HepG2 (cell line): Measurements from ENCODE around the gene TMEM253. TPM values are rescaled to one million over a fixed set of nuclear protein-coding genes. Genes with fewer than 3 reads are reported as not detected.

Experiments
- ATAC-seq: fragments of 200-7000 bp; cut with Tn5 transposase; 3 replicates; pipeline ENCODE4 v1.9.1; 2020; ENCODE audit warnings: mild to moderate bottlenecking, moderate library complexity
- BruUV-seq: library from RNA; stranded (reverse); fragments of 400-500 nt; replicated peaks from 2 replicates; lab custom pipeline; 2021; lab: Mats Ljungman, UMichigan
- CTCF ChIA-PET: fragments of 300-600 bp; formaldehyde crosslinking; extraction: SDS; loops from one replicate; lab custom pipeline; 2021; ENCODE audit warnings: low total read pairs, inconsistent platforms, low intra/inter-chr PET ratio; lab: Yijun Ruan, JAX
- POLR2A ChIA-PET: fragments of 350-600 bp; sonication (Branson Sonifier 250); formaldehyde crosslinking; loops from one replicate; lab custom pipeline; 2020; ENCODE audit warnings: antibody characterized with exemption, inconsistent platforms; lab: Yijun Ruan, JAX
- DNase-seq: peaks from one replicate; pipeline ENCODE4 v3.0.0-alpha.2; 2015; ENCODE audit warnings: low spot score
- FAIRE-seq: peaks from 3 replicates; lab custom pipeline; 2011; peaks lifted over from hg19 to GRCh38; lab: Jason Lieb, UNC
- H2AFZ ChIP-seq: one replicate; pipeline ENCODE4 v1.6.1; 2011; ENCODE audit warnings: low read length, inconsistent platforms
- H3K27ac ChIP-seq: fragments of 300-600 bp; 3 replicates; pipeline ENCODE4 v1.8.0; 2011; ENCODE audit warnings: mixed run types, mild to moderate bottlenecking, mixed read lengths, low read length, inconsistent platforms; ENCODE audit not compliant: insufficient read depth; ENCODE audit errors: extremely low read length
- H3K27me3 ChIP-seq, 2 experiments: fragments of 200-600 bp in 1 of 2; 2 replicates in 1 of 2; 3 replicates in 1 of 2; pipeline versions ENCODE4 v1.6.0 to v1.8.0; 2011; ENCODE audit warnings: low read length in 2 of 2, mild to moderate bottlenecking in 2 of 2, moderate library complexity in 2 of 2, inconsistent platforms in 1 of 2; ENCODE audit not compliant: insufficient read depth in 2 of 2, control insufficient read depth in 1 of 2
- H3K36me3 ChIP-seq, 2 experiments: fragments of 200-600 bp in 1 of 2; replicated peaks in 1 of 2; 2 replicates in 1 of 2; 3 replicates in 1 of 2; pipeline versions ENCODE4 v1.5.1 to v1.8.0; 2011; ENCODE audit warnings: low read length in 2 of 2, inconsistent platforms in 1 of 2; ENCODE audit not compliant: insufficient read depth in 2 of 2, control insufficient read depth in 1 of 2
- H3K4me1 ChIP-seq: 2 replicates; pipeline ENCODE4 v1.5.1; 2012; ENCODE audit warnings: low read length, inconsistent platforms; ENCODE audit not compliant: insufficient read depth
- H3K4me2 ChIP-seq: 2 replicates; pipeline ENCODE4 v1.6.0; 2011; ENCODE audit warnings: low read depth, low read length, inconsistent platforms
- H3K4me3 ChIP-seq, 3 experiments: fragments of 200-600 bp in 1 of 3; sonication (generic), shearing (Covaris generic) in 1 of 3; replicated peaks in 1 of 3; 2 replicates each; pipeline ENCODE4 v1.5.1; 2011 to 2016; ENCODE audit warnings: low read length in 3 of 3, inconsistent platforms in 2 of 3, low read depth in 2 of 3, mild to moderate bottlenecking in 2 of 3, control low read depth in 1 of 3, mixed read lengths in 1 of 3; ENCODE audit not compliant: insufficient read depth in 1 of 3
- H3K79me2 ChIP-seq: one replicate; pipeline ENCODE4 v1.6.1; 2011; ENCODE audit warnings: low read length, inconsistent platforms; ENCODE audit not compliant: insufficient read depth
- H3K9ac ChIP-seq: 2 replicates; pipeline ENCODE4 v1.6.0; 2011; ENCODE audit warnings: mild to moderate bottlenecking, low read depth, low read length, inconsistent platforms; ENCODE audit not compliant: insufficient read depth
- H3K9me3 ChIP-seq: 2 replicates; pipeline ENCODE4 v1.5.1; 2012; ENCODE audit warnings: mild to moderate bottlenecking, low read length
- H4K20me1 ChIP-seq: 2 replicates; pipeline ENCODE4 v1.6.0; 2011; ENCODE audit warnings: inconsistent platforms, mild to moderate bottlenecking, low read length, moderate library complexity; ENCODE audit not compliant: insufficient read depth
- ELF3 ChIP-seq: IDR thresholded peaks from 2 replicates; pipeline ENCODE4 v1.6.1; 2016; ENCODE audit warnings: missing genetic modification reagents, missing compliant biosample characterization
- EP300 ChIP-seq, 3 experiments: sonication (generic) in 1 of 3; formaldehyde crosslinking in 1 of 3; IDR thresholded peaks; 2 replicates each; pipeline versions ENCODE4 v1.5.1 to v1.6.1; 2011 to 2020; ENCODE audit warnings: low read depth in 2 of 3, low read length in 2 of 3, borderline replicate concordance in 1 of 3, improper control_type of control experiment in 1 of 3, mild to moderate bottlenecking in 1 of 3, missing genetic modification reagents in 1 of 3, moderate library complexity in 1 of 3
- FOXK1 ChIP-seq: sonication (generic); formaldehyde crosslinking; IDR thresholded peaks from 2 replicates; pipeline ENCODE4 v1.4.0; 2020; ENCODE audit warnings: low read depth, missing genetic modification reagents, borderline replicate concordance
- HMG20B ChIP-seq: conservative IDR thresholded peaks from 2 replicates; pipeline ENCODE4 v1.6.1; 2016; ENCODE audit warnings: missing genetic modification reagents, missing compliant biosample characterization
- MAZ ChIP-seq, 2 experiments: sonication (generic) in 1 of 2; formaldehyde crosslinking in 1 of 2; IDR thresholded peaks; 2 replicates each; pipeline versions ENCODE4 v1.5.0 to v1.6.1; 2012 to 2020; ENCODE audit warnings: low read depth in 2 of 2, mild to moderate bottlenecking in 2 of 2, borderline replicate concordance in 1 of 2, improper control_type of control experiment in 1 of 2, low read length in 1 of 2, missing genetic modification reagents in 1 of 2, moderate library complexity in 1 of 2
- NR2F1 ChIP-seq, 2 experiments: fragments of 450-650 bp in 1 of 2; formaldehyde crosslinking in 1 of 2; IDR thresholded peaks; 2 replicates each; pipeline versions ENCODE4 v1.5.0 to v1.6.1; 2016 to 2020; ENCODE audit warnings: mild to moderate bottlenecking in 1 of 2, missing compliant biosample characterization in 1 of 2, missing genetic modification reagents in 1 of 2, moderate library complexity in 1 of 2
- SALL1 ChIP-seq: sonication (generic); formaldehyde crosslinking; IDR thresholded peaks from 2 replicates; pipeline ENCODE4 v1.8.0; 2022; ENCODE audit warnings: mild to moderate bottlenecking, missing genetic modification reagents
- WIZ ChIP-seq: sonication (generic); formaldehyde crosslinking; IDR thresholded peaks from 2 replicates; pipeline ENCODE4 v1.5.1; 2020; ENCODE audit warnings: mild to moderate bottlenecking, missing genetic modification reagents
- YY1 ChIP-seq: IDR thresholded peaks from 2 replicates; pipeline ENCODE4 v1.6.1; 2011; ENCODE audit warnings: low read length, low read depth, moderate library complexity, mild to moderate bottlenecking; ENCODE audit not compliant: insufficient read depth, insufficient replicate concordance
- ZNF234 ChIP-seq: sonication (generic); formaldehyde crosslinking; conservative IDR thresholded peaks from 2 replicates; pipeline ENCODE4 v1.5.1; 2020; ENCODE audit warnings: mild to moderate bottlenecking, missing genetic modification reagents
- ZNF274 ChIP-seq: sonication (generic); formaldehyde crosslinking; IDR thresholded peaks from 2 replicates; pipeline ENCODE4 v1.5.1; 2020; ENCODE audit warnings: mild to moderate bottlenecking, missing genetic modification reagents
- ZNF362 ChIP-seq: sonication (generic); formaldehyde crosslinking; IDR thresholded peaks from 2 replicates; pipeline ENCODE4 v1.4.0; 2020; ENCODE audit warnings: missing genetic modification reagents, mild to moderate bottlenecking, borderline replicate concordance
- ZNF414 ChIP-seq: sonication (generic); formaldehyde crosslinking; IDR thresholded peaks from 2 replicates; pipeline ENCODE4 v1.5.0; 2020; ENCODE audit warnings: missing genetic modification reagents
- WGBS: methylation state at CpG from one replicate; pipeline ENCODE4 v1.1.6; 2017; ENCODE audit warnings: low lambda C conversion rate; 5-methylcytosine and 5-hydroxymethylcytosine counted together
- in situ Hi-C: cut with HindIII; loops from 2 replicates; pipeline ENCODE4 v1.10.0; 2017; ENCODE audit warnings: low pct_unique_long_range_greater_than_20kb; ENCODE audit not compliant: extremely low pct_ligation_motif_present
- intact Hi-C: fragments of 100-400 bp; cut with micrococcal nuclease; formaldehyde crosslinking; loops from one replicate; pipeline ENCODE4 v1.10.0; 2022; ENCODE audit not compliant: unreplicated experiment
- polyA plus RNA-seq, 8 experiments: library from polyadenylated mRNA; depleted of rRNA in 3 of 8; stranded (reverse) in 7 of 8; unstranded in 1 of 8; fragments of >200 nt; fragmentation: Illumina TruSeq in 4 of 8; extraction: Trizol in 4 of 8; gene quantifications; 2 replicates each; pipeline versions ENCODE4 v1.2.1 to v1.2.3, GENCODE V29; 2011 to 2016; ENCODE audit warnings: low read depth in 4 of 8, missing spikeins in 1 of 8, mixed read lengths in 1 of 8; ENCODE audit not compliant: insufficient read depth in 1 of 8
- total RNA-seq, 5 experiments: library from RNA; depleted of rRNA; stranded (reverse); fragments of >200 nt; fragmentation: Illumina TruSeq; extraction: Trizol; gene quantifications; 2 replicates each; pipeline ENCODE4 v1.2.3, GENCODE V29; 2016; ENCODE audit warnings: low read depth in 1 of 5
- TF ChIP-seq, protein P1 (sequence below): sonication (generic); formaldehyde crosslinking; IDR thresholded peaks from 2 replicates; pipeline ENCODE4 v1.5.0; 2020; ENCODE audit warnings: missing genetic modification reagents, mild to moderate bottlenecking, borderline replicate concordance

TMEM253 gene
- total and polyA plus RNA-seq, 2 of the 13 experiments (the other 11 are each of a cell fraction or from before 2014, with no cell fraction given): 0.29 to 0.45 TPM

DNA sequence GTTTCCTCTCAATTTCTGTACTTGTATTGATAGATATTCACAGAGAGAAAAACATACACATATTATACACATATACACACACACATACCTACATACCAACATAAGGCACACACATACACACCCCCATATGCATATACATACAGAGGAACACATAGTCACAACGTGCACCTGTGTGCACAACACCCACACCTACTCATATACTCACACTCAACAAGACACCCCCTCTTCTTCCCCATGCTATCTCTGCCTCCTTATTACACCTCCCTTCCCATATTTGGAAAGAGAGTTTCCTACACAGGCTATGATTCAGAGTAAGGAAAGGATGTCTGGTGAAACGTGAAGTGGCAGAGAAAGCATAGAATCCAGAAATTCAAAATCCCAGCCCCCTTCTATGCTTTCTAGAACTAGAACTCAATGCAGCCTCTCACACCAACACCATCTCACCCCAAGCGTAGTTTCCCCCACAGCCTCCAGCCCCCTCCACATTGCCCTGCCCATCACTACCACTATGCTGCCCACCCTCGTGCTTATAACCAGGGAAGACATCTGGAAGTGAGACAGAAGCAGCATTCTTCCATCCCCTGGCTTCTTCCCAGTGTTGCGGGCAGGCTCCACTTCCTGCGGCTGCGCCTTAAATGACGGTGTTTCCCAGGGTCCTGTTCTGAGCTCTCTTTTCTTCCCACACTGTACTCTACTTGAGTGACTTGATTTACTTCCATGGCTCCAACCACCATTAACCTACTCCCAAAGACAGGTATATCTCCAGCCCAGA is 40.8 kb upstream of the TMEM253 start (continued):
- TF ChIP-seq, protein P1, sequence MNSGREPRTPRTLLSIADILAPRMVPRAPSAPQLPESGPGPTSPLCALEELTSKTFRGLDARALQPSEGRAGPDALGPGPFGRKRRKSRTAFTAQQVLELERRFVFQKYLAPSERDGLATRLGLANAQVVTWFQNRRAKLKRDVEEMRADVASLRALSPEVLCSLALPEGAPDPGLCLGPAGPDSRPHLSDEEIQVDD (CRISPR knock-in tag): no peak
- TF ChIP-seq YY1: no peak
- TF ChIP-seq SALL1 (CRISPR knock-in tag): 0 out of 2 replicates have a peak, but pooled peaks have one; percentile 30
- TF ChIP-seq ZNF274 (CRISPR knock-in tag): no peak
- TF ChIP-seq, all 625 proteins: peak for 11

- 15% methylated on average over 13 of the region's 13 CpGs for WGBS
- H3K79me2 ChIP-seq: no peaks in the 10 kb centered on the region
- no peak overlapping the region for H3K9ac ChIP-seq
- peak overlapping the region; percentile 71 for H3K27ac ChIP-seq
- H3K4me1 ChIP-seq: peaks cover 87% of the 10 kb centered on the region
- peak overlapping the region; percentile 5 to 17 (median 11); a peak in 2 of 6 replicates for H3K4me3 ChIP-seq
- no peaks in the 10 kb centered on the region for H3K27me3 ChIP-seq
- POLR2A ChIA-PET: interaction anchor here (1.2 to 2.8 kb wide), 10 partner anchors 9 to 46 kb away, joined by 4 to 59 read pairs (median 8); partner anchors contain the start of genes ARHGEF40, NDRG2 and ZNF219
- no peaks in the 10 kb centered on the region for H4K20me1 ChIP-seq
- H3K4me2 ChIP-seq: peak overlapping the region; percentile 59
- H3K9me3 ChIP-seq: no peaks in the 10 kb centered on the region
- peak overlapping the region; percentile 16 for H2AFZ ChIP-seq
- DNase-seq (no peak), FAIRE-seq (no peak), ATAC-seq (peak; percentile 59)
- CTCF ChIA-PET: interaction anchor here (1.7 to 1.9 kb wide), 2 partner anchors 46 kb away, joined by 4 to 5 read pairs; no protein-coding TSS in a partner anchor
- no peaks in the 10 kb centered on the region for H3K36me3 ChIP-seq
- in situ Hi-C loops: no loop called here
- intact Hi-C loops: no loop called here
- no TSS peak for BruUV-seq
- 0 out of 2 replicates have a peak, but pooled peaks have one; percentile 30 for TF ChIP-seq WIZ
- TF ChIP-seq HMG20B (CRISPR knock-in tag): 0 out of 2 replicates have a peak, but pooled peaks have one; percentile 11
- 0 out of 4 replicates have a peak, but pooled peaks of 1 of the 2 experiments have one; percentile 19 for TF ChIP-seq EP300 (IDR thresholded peaks at IDR 0.05; ENCODE audit: low read depth in 2 of 2, low read length in 2 of 2)
- no peak for TF ChIP-seq EP300 (CRISPR knock-in tag; IDR thresholded peaks at IDR 0.05; ENCODE audit: borderline replicate concordance)
- 0 out of 2 replicates have a peak, but pooled peaks have one; percentile 20 for TF ChIP-seq FOXK1
- TF ChIP-seq ZNF362: no peak
- TF ChIP-seq MAZ (IDR thresholded peaks at IDR 0.05; ENCODE audit: borderline replicate concordance, low read depth, low read length): no peak
- TF ChIP-seq MAZ (CRISPR knock-in tag; IDR thresholded peaks at IDR 0.05; ENCODE audit: low read depth): 0 out of 2 replicates have a peak, but pooled peaks have one; percentile 25
- TF ChIP-seq NR2F1 (CRISPR knock-in tag; IDR thresholded peaks at IDR 0.05): no peak
- TF ChIP-seq ZNF234 (CRISPR knock-in tag): no peak
- peak; percentile 13; the same call in 1 of the 2 replicates for TF ChIP-seq ELF3 (CRISPR knock-in tag)
- TF ChIP-seq ZNF414 (CRISPR knock-in tag): 0 out of 2 replicates have a peak, but pooled peaks have one; percentile 37
Observed at GRCh38 chr14:21060614-21061346, 40.1 kb upstream of the TMEM253 start.
